NCI-H2196 treated with DMSO at 0.1 percent for 48 hours (cell line): ENCODE measurements around the gene APOBEC3H.

Experiments used
- DNase-seq: peaks from one replicate; lab custom pipeline; 2025; ENCODE audit not compliant: unreplicated experiment; lab: John Stamatoyannopoulos, UW

APOBEC3H gene

GRCh38 chr22:39133871-39134270, 36.8 kb downstream of the APOBEC3H start:
- DNase-seq, result no peak

- no peak for DNase-seq
These were observed 37.5 kb downstream of the APOBEC3H start for GRCh38 chr22:39134366-39135091.

GRCh38 chr22:39135092-39135896, 38.2 kb downstream of the APOBEC3H start:
- no peak for DNase-seq

GRCh38 chr22:39136317-39136716, 39.3 kb downstream of the APOBEC3H start:
- no peak for DNase-seq

- no peak for DNase-seq
These were observed 41.4 kb downstream of the APOBEC3H start for GRCh38 chr22:39138357-39138997.

GRCh38 chr22:39139933-39140332, 42.9 kb downstream of the APOBEC3H start:
- no peak for DNase-seq

GRCh38 chr22:39142088-39142680, 45.1 kb downstream of the APOBEC3H start:
- DNase-seq, result no peak

- no peak for DNase-seq
These were observed 47.2 kb downstream of the APOBEC3H start for GRCh38 chr22:39144101-39144767.

GRCh38 chr22:39146256-39147101, 49.4 kb downstream of the APOBEC3H start:
- no peak for DNase-seq

GRCh38 chr22:39147335-39148025, 50.4 kb downstream of the APOBEC3H start:
- no peak for DNase-seq

- DNase-seq, result no peak
These were observed 51.1 kb downstream of the APOBEC3H start for GRCh38 chr22:39148026-39148726.

GRCh38 chr22:39148727-39149535, 51.9 kb downstream of the APOBEC3H start:
- DNase-seq, result no peak

GRCh38 chr22:39149915-39150847, 53.1 kb downstream of the APOBEC3H start:
- DNase-seq, result no peak

- DNase-seq, result no peak
These were observed 53.8 kb downstream of the APOBEC3H start for GRCh38 chr22:39150848-39151215.

GRCh38 chr22:39151329-39151975, 54.4 kb downstream of the APOBEC3H start:
- no peak for DNase-seq

- no peak for DNase-seq
These were observed 55.0 kb downstream of the APOBEC3H start for GRCh38 chr22:39152024-39152510.
